ES-I3 (cell line): Measurements from ENCODE around the gene PHACTR1.
"Not testable (repeated sequence)": the region's sequence is repeated elsewhere in the genome, so short reads cannot be mapped to it uniquely, and the experiment has no call there.

Experiments
- H3K36me3 ChIP-seq: 2 replicates; pipeline ENCODE4 v1.6.1; 2013; ENCODE audit warnings: mild to moderate bottlenecking, low read length, control low read depth, moderate library complexity; ENCODE audit not compliant: insufficient read depth
- H3K4me1 ChIP-seq: 2 replicates; pipeline ENCODE4 v1.6.1; 2013; ENCODE audit warnings: mild to moderate bottlenecking, control low read depth, low read length; ENCODE audit not compliant: insufficient read depth
- H3K9ac ChIP-seq: 2 replicates; pipeline ENCODE4 v1.6.1; 2013; ENCODE audit warnings: low read depth, mild to moderate bottlenecking, low read length, moderate library complexity
- H3K9me3 ChIP-seq: 2 replicates; pipeline ENCODE4 v1.6.1; 2013; ENCODE audit warnings: mild to moderate bottlenecking, low read length, moderate library complexity; ENCODE audit not compliant: control insufficient read depth, insufficient read depth

Gene PHACTR1

DNA sequence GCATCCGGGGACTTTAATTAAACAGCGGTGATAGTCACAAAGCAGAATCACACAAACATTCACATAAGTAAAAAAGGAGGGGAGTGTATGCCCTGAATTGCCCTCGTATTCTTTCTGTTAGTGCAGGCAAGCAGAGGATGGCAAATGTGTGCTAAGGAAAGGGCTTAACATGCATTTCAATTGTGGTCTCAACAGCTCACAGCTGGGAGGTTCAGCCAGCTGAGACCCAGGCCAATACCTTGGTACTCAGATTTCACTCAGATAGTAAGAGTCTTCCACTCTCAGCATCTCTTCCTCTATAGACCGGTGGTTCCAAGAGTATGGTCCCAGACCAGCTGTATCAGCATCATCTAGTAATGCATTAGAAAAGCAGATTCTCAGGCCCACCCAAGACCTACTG lies 215.1 kb downstream of the PHACTR1 start:
- H3K4me1 ChIP-seq = no peaks in the 10 kb centered on the region; the same call in 1 of the 2 replicates
- H3K9me3 ChIP-seq = no peaks in the 10 kb centered on the region; the same call in 1 of the 2 replicates
- no peak overlapping the region for H3K9ac ChIP-seq
- H3K36me3 ChIP-seq = no peaks in the 10 kb centered on the region

DNA sequence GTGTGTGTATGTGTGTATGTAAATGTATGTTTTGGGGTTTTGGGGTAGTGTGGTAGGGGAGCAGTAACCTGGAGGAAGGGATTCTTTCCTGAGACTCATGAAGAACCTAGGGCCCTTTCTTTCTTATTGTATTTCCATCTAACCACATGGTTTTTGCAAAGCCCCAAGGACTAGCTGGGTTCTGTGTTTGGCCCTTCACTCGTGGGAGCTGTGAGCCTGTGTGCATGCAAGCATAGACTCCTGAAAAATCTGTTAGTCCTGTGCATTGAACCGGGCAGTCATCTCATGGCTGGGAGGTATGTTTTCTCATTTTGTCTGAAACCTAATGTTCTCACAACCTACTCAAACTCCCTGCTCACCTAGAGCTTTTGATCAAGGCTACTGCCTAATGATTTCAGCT lies 219.1 kb downstream of the PHACTR1 start:
- Histone ChIP-seq H3K4me1 (no peaks in the 10 kb centered on the region; the same call in 1 of the 2 replicates), H3K9me3 (no peaks in the 10 kb centered on the region; the same call in 1 of the 2 replicates), H3K36me3 (no peaks in the 10 kb centered on the region), H3K9ac (no peak overlapping the region)

DNA sequence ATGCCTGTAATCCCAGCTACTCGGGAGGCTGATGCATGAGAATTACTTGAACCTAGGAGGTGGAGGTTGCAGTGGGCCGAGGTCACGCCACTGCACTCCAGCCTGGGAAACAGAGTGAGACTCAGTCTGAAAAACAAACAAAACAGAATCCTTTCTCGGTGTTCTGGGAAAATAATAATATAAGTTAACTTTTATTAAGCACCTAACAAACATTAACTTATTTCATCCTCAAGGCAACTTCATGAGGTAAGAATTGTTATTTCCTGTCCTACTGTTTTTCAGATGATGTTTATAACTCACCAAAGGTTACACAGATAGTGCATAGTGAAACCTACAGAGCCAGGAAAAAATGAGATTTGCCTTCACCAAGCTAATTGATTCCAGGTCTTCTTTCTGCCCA lies 221.4 kb downstream of the PHACTR1 start:
- peaks cover 4% of the 10 kb centered on the region; the same call in 1 of the 2 replicates for H3K4me1 ChIP-seq
- H3K9ac ChIP-seq = no peak overlapping the region
- no peaks in the 10 kb centered on the region for H3K9me3 ChIP-seq
- no peaks in the 10 kb centered on the region for H3K36me3 ChIP-seq

DNA sequence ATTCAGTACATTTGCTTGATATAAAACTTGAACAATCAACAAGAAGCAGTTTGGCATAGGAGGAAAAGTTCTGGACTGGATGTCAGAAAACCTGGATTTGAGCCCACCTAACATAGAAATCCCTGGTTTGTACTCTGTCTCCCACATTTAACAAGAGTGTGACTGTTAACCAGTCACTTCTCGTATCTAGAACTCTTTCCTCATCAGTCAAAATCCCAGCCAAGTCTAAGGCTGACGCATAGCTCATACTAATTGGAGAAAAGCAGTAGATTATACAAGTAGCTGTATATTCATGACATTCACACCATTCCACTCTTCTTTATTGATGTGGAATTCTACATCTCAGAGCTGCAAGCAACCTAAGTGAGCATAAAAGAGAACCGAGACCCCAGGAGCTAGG lies 222.7 kb downstream of the PHACTR1 start:
- Histone ChIP-seq H3K9me3 (no peaks in the 10 kb centered on the region), H3K4me1 (peaks cover 4% of the 10 kb centered on the region; the same call in 1 of the 2 replicates), H3K9ac (no peak overlapping the region), H3K36me3 (no peaks in the 10 kb centered on the region)

DNA sequence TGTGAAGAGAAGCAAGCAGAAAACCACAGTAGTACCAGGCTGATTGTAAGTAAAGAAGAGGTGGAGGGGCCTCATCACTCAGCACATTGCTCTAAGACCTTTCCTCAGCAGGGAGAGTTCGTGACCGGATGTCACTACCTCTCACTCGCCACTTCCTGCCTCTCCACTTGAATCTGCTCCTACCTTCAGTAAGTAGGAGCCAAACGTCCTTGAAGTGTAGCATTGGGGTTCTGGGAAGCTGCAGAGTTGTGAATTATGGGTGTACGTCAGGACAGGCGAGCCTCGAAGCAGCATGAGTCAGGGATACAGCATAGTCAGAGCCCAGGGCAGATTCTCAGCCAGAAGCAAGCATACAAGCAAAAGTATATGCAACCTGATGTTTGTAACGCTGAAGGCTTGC lies 224.9 kb downstream of the PHACTR1 start:
- H3K4me1 ChIP-seq = peaks cover 4% of the 10 kb centered on the region; the same call in 1 of the 2 replicates
- H3K9ac ChIP-seq = no peak overlapping the region
- no peaks in the 10 kb centered on the region for H3K36me3 ChIP-seq
- no peaks in the 10 kb centered on the region for H3K9me3 ChIP-seq

DNA sequence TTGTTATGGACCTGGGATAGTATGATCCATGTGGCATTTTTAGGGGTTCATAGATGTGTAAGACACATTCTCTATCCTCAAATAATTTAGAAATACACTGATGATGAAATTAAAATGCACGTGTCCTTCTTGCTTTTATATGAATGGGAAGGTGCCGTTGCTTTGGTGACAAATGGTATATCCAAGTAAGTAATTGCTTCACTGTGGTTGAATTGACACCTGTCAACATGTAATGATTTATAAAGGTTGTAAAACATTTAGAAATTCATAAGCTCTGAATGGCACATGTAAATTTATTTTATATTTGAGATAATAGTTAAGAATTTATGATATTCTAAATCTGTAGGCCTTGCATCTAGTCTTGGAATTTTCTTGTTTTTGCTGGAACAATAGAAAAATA lies 227.0 kb downstream of the PHACTR1 start:
- Histone ChIP-seq H3K36me3 (no peaks in the 10 kb centered on the region), H3K4me1 (peaks cover 4% of the 10 kb centered on the region; the same call in 1 of the 2 replicates), H3K9me3 (no peaks in the 10 kb centered on the region), H3K9ac (no peak overlapping the region)

DNA sequence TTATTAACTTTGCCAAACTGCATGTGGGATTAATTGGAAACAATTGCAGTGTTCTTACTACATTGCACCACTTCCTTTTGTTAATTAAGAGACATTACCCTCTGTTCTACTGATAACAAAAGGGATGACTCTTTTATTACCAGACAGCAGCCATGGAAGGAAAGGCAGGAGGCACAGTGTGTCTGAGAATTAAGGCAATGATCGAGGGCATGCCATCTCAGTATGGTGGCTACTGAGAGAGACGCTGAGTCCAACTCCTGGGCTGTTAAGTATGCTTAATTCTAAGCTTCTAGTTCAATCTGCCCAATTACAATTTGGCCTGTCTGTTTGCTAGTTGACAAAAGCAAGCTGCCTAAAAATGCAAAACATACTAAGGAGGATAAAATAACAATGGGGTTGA lies 227.4 kb downstream of the PHACTR1 start:
- Histone ChIP-seq H3K9ac (no peak overlapping the region), H3K4me1 (peaks cover 4% of the 10 kb centered on the region; the same call in 1 of the 2 replicates), H3K9me3 (no peaks in the 10 kb centered on the region), H3K36me3 (no peaks in the 10 kb centered on the region)

DNA sequence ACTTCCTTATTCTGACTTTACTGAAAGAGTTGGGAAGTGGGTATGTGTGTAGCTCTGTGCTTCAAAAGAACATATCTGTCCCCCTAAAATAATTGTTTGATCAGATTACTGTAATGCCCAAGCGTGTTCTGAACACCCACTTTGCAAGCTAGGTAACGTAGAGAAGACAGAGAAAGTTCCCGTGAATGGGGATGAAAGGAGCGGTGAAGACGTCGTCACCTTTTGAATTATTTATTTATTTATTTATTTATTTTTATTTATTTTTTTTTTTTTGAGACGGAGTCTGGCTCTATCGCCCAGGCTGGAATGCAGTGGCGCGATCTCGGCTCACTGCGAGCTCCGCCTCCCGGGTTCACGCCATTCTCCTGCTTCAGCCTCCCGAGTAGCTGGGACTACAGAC lies 228.0 kb downstream of the PHACTR1 start:
- not testable (repeated sequence) for H3K9ac ChIP-seq, H3K36me3 ChIP-seq, H3K9me3 ChIP-seq, H3K4me1 ChIP-seq

DNA sequence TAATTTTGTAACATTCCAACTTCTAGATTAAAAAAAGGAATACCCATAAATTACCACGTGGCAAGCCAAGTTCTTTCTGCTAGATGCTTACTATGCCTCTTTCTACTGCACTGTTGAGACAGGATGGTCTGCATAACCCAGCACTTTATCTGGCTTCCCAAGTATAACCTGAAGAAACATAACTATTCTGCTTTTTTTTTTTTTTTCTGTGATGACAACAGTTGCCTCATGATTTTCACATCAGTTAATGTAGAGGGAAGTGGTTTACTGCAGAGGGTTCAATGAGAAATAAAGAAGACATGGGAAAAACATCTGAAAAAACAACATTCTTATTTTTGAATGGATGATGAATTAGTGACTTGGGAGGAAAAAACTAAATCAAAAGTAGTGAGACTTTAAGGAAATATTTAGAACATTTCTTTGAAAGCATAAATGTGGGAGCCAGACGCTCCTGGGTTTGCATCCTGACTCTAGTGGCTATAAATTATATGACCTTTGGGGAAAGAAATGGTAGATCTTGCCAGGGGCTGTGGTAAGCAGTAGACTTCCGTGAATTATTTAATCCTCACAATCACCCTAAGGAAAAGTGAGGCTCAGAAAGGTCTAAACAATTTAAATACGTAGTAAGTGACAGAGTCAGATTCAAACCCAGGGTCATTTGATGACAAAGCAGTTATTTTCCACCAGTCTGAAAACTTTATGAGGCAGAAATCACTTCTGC lies 230.7 kb downstream of the PHACTR1 start:
- no peaks in the 10 kb centered on the region for H3K9me3 ChIP-seq
- H3K9ac ChIP-seq = no peak overlapping the region
- no peaks in the 10 kb centered on the region for H3K4me1 ChIP-seq
- H3K36me3 ChIP-seq = no peaks in the 10 kb centered on the region

DNA sequence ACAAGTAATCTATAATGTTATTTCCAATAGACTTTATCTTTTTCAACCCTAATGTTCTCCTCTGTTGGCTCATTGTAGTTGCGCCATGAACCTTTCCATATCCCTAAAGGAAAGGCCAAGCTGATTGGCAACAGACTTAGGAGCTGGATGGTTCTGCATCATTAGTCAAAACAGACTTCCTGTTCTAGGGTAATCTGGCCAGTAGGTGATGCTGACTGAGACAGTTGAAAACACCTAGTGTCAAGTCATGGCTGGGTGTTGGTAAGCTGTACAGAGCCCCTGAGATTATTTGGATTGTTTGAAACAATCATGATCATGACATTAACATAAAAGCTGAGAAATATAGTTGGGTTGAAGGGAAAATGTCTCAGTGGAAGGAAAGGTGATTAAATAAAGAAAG lies 231.4 kb downstream of the PHACTR1 start:
- Histone ChIP-seq H3K9ac (no peak overlapping the region), H3K36me3 (no peaks in the 10 kb centered on the region), H3K9me3 (no peaks in the 10 kb centered on the region), H3K4me1 (no peaks in the 10 kb centered on the region)

DNA sequence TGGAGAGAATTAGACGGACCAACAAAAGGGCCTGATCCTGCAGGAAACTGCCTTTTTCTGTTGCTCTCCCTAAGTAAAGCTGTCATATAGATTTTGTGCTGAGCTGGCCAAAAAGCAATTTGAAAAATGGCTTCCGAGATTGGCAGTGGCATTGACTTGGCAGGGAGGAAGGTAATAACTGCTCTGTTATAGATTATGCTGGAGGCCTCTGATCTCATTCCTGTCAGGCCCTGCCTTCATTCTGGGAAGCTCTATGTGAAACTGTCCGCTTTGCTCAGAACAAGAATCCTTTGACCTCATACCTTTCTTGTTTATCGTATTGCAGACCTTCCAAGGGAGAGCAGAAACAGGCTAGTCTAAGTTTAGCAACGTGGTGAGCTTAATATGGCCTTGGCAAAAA lies 234.4 kb downstream of the PHACTR1 start:
- 0 out of 2 replicates have a peak, but pooled peaks cover 10% of the 10 kb centered on the region for H3K4me1 ChIP-seq
- no peak overlapping the region for H3K9ac ChIP-seq
- H3K9me3 ChIP-seq = no peaks in the 10 kb centered on the region
- H3K36me3 ChIP-seq = no peaks in the 10 kb centered on the region

DNA sequence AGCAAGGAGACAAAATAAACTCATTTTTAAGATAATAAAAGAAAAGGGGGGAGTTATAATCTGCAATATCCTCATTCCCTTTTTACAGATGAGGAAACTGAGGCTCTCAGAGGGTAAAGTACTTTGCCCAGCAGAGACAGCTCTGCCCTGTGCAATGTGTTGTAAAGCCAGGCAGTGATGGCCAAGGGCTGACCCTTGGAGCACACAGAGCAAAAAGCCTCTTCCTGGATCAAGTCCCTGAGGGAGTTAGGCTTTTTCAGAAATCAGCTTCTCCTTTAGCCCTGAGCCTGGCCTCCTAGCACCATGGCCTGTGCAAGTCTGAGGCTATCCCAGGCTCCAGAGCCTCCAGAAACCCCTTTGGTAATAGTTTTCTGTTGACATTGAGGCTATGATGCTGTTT lies 234.8 kb downstream of the PHACTR1 start:
- H3K36me3 ChIP-seq = no peaks in the 10 kb centered on the region
- peaks cover 13% of the 10 kb centered on the region; the same call in 1 of the 2 replicates for H3K4me1 ChIP-seq
- H3K9me3 ChIP-seq = no peaks in the 10 kb centered on the region
- H3K9ac ChIP-seq = no peak overlapping the region

DNA sequence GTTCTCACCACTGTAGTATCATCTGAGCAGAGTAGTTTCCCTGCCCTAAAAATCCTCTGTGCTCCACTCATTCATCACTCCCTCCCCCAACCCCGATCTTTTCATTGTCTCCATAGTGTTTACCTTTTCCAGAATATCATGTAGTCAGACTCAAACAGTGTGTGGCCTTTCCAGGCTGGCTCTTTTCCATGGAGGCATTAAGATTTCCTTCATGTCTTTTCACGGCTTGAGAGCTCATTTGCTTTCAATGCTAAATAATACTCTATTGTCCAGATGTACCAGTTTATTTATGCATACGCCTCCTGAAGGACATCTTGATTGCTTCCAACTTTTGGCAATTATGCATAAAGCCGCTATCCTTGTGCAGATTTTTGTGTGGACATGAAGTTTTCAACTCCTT lies 235.8 kb downstream of the PHACTR1 start:
- Histone ChIP-seq H3K9me3 (no peaks in the 10 kb centered on the region), H3K9ac (no peak overlapping the region), H3K36me3 (no peaks in the 10 kb centered on the region), H3K4me1 (peaks cover 16% of the 10 kb centered on the region; the same call in 1 of the 2 replicates)

DNA sequence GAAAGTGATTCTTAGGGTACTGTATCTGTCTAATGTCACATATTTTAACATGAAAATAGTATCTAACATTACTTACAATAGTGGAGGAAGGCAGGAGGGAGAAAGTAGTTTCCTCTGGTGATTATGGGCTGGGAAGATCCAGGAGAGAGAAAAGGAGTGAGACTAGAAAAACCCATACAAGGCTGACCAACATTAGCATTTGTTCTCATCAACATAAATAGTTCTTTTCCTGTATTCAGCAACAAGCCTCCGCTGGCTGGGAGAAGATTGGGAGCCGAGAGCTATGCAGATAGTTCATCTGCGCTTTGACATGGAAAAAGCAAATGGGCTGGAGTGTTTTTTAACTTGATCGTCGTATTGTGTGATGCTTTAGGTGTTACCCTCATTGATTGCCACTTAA lies 239.4 kb downstream of the PHACTR1 start:
- Histone ChIP-seq H3K9me3 (no peaks in the 10 kb centered on the region), H3K4me1 (peaks cover 22% of the 10 kb centered on the region; the same call in 1 of the 2 replicates), H3K9ac (peak overlapping the region; percentile 38; the same call in 1 of the 2 replicates), H3K36me3 (no peaks in the 10 kb centered on the region)

DNA sequence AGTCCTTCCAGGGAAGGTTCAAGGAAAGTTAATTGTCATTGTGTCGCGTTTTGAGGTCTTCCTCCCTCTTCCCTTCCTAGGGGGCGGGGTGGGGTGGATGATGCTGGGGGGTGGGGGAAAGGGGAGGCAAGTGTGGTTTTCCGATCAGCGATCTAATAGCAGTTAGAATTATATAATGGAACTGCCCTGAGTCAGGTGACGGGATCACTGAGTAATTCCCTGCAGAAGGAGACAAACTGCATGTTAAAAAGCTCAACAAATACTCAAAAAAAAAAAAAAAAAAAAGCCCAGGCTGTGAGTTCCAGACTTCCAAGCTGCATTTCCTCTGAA lies 240.4 kb downstream of the PHACTR1 start:
- Histone ChIP-seq H3K36me3 (no peaks in the 10 kb centered on the region), H3K4me1 (peaks cover 22% of the 10 kb centered on the region; the same call in 1 of the 2 replicates), H3K9ac (peak overlapping the region; percentile 58; the same call in 1 of the 2 replicates), H3K9me3 (no peaks in the 10 kb centered on the region)
